NK-92 treated with Interleukin-12 subunit alpha and Interleukin-12 subunit beta, amount 100 ng/mL, for 24 hours (cell line): ENCODE measurements around the gene NDP.
A peak's percentile ranks its signal among the peaks of the same experiment; 100 is the strongest.

Experiments used
- DNase-seq: peaks from one replicate; lab custom pipeline; 2025; lab: John Stamatoyannopoulos, UW

Gene NDP, protein sequence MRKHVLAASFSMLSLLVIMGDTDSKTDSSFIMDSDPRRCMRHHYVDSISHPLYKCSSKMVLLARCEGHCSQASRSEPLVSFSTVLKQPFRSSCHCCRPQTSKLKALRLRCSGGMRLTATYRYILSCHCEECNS

DNA sequence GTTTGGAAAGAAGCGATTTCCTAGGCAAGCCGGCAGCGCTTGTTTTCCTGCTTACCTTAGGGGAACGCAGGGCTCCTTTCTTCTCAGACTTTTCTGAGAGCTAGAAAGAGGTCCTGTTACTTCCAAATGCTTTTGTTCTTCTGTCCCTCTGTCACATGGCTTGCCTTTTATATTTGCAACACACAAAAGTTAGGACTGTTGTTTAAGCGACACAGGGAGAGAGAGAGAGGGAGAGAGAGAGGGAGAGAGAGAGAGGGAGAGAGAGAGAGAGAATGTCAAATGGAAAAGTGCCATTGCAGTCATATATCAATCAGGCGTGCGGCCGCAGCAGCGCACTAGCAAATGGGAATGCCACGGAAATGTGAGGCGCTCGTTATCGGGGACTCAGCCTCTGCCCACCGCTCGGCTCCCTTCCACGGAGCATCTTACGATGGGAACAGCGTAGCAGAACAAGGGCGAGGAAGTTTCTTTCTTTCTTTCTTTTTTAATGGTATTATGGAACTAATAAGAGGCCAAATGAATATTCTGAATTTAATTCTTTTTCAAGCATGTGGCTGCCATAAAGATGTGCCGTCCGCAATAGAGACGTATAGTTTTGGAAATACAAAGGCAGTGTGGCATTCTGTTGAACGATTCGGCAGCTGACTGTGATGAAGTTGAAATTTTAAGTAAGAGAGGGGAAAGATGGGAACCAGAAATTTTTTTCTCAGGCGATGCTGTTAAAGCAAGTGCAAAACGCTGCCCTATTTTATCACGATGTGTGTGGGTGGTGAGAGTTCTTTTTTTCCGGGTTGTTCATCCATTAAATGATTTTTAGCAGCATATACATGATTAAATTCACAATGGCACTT lies at the start of gene NDP:
Gene NDP, minus strand, starts transcription at position 142 of the 851 bp plus-strand sequence. CDS start 14,745 bp downstream, outside the sequence.
- DNase-seq: no peak

DNA sequence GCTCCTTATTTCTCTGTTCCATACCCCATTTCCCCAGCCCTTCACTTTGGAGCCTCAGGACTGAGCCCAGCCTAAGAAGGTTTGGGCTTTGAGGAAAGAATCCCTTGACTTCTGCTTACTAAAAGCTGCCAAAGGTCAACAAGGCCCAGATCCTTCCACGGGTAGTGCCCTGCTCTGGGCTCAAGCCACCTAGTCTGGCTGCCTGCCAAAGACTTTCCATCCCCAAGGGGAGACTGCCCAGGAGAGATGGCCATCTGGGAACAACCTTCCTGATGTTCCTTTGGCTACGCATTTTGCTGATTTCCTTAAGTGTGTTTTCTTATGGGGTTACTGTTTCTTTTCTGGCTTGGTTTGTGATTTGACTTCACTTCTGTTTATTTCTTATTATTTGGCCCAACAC lies 49.8 kb upstream of the NDP start:
- no peak for DNase-seq

DNA sequence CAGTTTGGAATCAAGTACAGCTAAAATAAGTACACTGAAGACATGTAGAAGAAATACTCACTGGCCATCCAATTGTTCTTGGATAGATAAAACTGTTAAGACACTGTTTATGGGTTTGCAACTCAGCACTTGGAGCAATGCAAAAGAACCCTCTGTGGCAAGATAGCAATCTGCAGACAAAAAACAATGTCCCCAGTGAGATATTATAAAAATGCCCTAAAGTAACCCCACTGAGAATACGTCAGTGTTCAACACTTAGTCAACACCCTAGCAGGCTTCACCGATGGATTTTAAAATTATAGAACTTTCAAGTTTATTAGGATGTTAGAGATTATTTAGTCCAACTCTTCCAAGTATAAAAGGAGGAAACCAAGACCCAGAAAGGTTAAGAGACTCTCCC lies 47.5 kb upstream of the NDP start:
- DNase-seq: no peak

DNA sequence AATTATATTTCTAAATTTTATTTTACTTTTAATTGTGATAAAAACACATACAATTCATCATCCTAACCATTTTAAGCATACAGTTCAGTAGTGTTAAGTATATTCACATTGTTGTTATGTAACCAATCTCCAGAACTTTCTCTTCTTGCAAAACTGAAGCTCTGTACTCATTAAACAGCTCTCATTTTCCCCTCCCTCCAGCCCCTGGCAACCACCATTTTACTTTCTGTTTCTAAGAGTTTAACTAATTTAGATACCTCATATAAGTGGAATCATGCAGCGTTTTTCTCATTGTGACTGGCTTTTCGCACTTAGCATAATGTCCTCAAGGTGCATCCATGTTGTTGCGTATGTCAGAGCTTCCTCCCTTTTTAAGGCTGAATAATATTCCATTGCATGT lies 46.7 kb upstream of the NDP start:
- no peak for DNase-seq

DNA sequence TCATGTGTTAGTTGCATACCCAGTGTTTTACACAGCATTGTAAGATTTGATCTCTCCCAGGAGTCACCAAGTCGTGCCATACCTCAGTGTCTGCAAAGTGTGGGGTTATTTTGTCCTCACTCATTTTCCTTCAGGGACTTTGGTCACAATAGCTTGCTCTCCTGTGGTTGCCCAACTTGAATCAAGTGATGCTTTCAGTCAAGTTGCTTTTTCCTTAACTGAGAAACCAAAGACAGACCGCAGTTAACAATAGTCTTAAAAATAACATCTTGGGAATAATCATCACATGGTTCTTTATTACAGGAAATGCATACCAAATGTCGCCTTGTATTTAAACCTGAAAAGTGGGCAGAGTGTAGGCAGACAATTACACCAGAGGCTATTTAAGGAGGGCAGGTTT lies 44.5 kb upstream of the NDP start:
- DNase-seq: no peak

DNA sequence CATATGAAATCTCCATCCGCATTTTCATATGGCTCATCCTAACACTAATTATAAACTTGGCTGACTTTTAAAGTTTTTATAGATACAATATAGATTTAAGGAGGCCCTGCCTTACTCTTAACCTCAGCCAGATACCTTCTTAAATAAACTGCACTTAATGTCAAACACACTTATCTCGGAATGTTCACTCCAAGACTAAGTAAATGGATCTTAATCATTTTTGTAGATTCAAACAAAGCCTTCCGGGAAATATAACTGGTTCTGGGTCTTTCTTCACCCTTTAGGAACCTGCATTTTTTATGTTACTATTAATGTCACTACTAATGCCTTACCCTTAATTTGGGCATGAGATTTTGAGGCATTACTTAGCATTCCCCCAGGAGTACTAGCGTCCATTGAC lies 43.7 kb upstream of the NDP start:
- DNase-seq: no peak

DNA sequence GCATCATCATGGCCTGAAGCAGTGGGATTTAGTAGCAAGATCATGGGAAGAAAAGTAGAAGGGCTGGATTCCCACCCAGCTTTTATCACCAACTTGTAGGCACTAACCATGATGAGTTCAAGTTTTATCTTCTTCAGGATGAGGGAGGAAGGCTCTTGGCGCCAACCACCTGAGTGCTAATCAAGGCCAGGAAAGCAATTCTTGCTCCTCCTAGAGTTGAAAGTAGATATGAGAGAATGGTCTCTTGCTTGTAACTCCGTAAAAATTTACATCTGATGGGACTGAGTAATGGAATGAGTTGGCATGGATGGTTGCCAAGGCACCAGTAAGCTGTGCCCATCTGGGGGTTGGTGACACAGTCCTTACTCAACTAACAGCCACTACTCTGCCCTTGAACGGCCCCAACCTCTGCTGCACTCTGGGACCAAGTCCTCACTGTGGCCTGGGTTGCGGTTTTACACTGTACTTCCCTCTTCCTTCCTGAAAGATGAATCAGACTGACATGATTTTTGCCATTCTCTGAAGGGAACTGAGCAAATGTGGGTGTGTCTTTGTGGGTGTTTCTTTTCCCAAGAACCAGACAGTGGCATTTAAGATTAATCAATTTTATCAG lies 39.4 kb upstream of the NDP start:
- DNase-seq: peak; percentile 2

DNA sequence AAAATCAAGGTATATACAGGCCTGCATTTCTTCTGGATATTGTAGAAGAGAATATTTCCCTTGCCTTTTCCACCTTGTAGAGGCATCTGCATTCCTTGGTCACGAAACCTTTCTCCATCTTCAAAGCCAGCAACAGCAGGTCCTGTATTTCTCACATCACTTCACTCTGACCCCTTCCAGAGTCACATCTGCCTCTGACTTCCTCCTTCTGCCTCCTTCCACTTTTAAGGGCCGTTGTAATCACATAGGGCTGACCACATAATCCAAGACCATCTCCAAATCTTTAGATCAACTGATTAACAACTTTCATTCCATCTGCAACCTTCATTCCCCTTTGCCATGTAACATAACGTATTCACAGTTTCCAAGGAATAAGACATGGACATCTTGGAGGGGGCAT lies 38.3 kb upstream of the NDP start:
- DNase-seq: no peak

DNA sequence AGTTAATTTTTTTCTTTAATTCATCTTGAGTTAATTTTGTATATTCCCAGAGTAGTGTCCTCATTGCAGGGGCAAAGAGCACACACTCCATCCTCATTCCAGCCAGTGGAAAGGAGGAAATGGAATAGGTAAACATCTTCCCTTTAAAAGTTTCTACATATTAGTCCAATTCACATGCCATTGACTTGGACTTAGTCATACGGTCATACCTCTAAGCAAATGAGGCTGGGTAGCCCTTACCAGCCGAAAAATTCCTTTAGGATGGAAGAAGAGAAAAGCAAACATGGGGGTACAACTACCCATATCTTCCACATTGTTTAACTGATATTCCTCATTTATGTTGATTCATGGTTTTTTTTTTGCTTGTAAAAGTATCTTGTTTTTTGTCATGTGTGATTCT lies 37.4 kb upstream of the NDP start:
- no peak for DNase-seq

DNA sequence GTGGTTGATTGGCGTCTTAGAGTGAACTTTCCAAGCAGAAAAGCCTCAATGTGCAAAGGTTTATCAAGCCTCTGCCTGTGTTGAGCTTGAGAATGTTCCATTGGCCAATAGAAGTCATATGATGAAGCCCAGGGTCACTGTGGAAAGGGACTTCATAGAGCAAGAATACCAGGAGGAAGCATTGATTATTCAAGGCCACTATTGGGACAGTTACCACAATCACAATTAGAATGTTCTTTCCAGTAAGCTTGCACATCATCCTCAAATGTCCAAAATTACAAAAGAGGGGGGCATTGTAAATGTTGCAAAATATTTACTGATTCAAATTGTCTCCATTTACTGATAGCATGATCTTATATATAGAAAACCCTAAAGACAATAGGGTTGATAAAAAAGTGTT lies 32.9 kb upstream of the NDP start:
- DNase-seq: no peak

DNA sequence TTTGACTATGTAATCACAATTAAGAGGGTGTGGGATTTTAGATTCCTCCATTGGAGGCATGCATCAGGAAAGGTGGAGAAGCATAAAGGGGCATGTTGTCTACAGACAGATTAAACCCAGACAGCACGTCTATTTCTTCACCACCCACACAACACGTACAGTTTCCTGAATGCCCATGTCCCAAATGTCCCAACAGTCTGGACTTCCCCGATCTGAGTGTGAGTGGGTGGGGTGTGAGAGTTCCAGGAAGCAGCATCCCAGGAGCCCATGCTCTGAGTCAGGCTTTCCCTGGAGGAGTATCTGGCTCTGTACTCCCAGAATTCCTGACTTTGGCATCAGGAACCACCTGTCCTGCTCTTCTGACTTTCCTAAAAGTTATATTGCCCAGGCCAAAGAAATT lies 30.8 kb upstream of the NDP start:
- no peak for DNase-seq

DNA sequence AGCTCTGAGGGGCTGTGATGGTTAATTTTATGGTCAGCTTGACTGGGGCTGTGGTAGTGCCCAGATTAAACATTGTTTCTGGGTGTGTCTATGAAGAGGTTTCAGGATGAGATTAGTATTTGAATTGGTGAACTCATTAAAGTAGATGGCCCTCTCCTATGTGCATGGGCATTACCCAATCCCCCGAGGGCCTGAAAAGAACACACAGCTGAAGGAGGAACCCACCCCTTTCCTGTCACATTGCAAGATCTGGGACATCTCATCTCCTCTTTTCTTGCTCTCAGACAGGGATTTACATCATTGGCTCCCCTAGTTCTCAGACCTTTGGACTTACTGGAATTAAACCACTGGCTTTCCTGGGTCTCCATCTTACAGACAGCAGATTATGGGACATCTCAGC lies 29.4 kb upstream of the NDP start:
- DNase-seq: no peak

DNA sequence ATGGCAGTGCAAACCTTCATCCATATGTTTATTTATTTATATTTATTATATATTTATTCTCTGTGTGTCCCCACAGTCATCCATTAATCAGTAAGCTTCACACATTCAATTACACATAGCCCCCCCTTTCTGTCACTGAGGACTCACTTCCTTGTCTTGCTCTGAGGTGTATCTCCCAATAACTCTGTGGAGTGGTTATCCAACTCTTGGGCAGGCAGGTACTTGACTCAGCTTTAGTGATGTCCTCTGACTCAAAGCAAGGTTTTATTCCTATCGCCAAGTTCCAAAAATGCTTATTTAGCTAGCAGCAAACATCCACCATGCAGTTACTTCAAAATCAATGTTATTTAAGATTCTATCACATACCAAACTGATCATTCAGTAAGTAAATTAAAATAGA lies 25.2 kb upstream of the NDP start:
- no peak for DNase-seq

DNA sequence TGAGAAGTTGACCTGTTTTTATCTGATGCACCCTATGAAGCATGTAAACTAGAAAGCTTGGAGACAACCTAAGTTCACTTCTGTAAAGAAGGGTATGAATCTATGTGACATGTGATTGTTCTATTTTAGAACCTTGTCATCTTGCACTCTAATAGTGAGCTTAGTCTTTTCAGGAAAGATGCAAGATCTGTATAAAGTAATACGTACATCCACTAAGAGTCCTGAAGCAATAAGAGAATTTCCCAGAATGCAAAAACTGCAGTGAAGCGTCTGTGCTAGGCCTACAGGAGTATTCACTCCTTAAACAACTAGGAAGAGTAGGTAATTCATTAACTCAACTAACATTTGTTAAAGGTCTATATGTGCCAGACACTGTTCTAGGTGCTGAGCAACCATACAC lies 23.3 kb upstream of the NDP start:
- no peak for DNase-seq

DNA sequence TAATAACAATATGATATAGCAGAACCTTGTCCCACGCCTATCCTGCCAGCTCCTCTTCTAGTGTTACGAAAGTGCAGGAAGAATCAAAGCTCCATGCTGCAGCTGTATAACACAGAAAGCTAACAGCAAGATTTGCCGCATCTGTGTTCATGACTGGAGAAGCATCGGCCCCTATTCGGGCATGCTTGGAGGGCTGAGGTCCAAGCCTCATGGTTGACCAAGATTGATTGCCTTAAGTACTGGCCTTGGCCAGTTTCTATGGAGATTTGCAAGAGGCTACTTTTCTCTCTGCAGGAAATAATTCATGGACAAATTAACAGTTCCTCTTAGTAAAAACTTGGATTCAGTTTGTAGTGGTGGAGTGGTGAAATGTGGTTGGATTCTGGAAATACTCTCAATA lies 12.9 kb upstream of the NDP start:
- no peak for DNase-seq

DNA sequence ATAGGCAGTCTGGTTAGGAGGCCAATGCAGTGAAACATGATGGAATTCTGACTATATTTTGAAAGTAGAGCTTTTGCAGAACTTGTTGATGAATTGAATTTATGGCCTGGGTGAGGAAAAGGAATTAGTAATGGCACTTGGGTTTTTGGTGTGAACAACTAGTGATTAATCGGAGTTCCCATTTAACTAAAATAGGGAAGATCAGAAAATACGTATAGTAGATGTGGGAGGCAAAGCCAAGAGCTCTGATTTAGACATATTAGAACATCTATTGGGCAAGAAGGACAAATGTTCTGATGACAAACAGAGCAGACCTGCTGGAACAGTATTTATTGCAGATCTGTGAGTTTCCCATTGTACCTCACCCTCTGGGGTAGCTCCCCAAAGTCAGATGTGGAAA lies 12.3 kb upstream of the NDP start:
- no peak for DNase-seq

DNA sequence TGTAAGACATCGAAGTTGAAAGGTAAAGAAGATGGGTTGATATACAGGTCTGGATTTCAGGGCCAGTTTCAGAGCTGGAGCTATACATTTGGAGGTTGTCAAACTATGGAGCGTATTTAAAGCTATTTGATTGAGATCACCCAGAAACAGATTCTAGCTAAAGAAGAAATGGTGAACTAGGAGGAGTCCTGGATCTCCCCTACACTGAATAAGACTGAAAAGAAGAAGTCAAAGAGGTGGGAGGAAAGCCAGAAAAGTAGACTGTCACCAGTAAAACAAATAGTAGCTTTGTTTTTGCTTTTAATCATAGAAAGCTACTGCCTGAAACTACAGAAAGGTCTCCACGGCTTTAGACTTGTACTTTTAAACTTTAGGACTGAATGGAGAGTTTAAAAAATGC lies 5.0 kb upstream of the NDP start:
- DNase-seq: no peak

DNA sequence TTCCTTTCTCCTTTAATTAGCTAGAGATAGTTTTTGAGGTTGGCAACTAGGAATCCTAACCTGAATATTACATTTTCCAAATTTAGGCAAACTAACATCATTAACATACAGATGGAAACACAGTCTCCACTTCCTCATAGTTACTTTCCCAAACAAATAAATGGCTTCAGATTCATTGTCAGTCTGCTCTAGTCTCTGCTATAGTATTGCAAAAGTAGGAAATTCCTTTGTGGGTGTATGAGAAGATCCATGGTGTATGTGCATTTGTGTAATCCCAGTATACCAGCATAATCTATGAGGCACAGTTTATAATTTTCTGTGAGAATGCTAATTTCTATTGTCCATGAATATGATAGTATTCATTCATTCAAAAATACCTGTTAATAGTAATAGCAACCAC lies 3.0 kb upstream of the NDP start:
- no peak for DNase-seq

DNA sequence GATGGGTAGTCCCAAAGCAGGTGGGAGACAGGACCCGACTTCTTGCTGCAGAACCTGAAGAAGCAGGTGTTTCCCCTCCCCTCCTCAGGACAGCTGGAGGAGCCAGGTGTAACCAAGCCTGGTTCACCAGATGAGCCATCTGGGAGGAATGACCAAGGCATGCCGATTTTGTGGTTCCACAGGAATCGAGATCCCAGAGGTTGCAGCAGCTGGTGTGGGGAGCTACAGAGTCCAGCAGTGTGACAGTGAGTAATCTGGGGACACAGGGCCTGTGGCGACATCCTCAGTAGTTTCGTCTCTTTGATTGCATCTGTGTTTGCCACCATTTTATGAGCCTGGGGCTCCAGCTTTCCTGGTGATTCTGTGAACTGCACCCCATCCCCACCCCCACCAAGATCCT lies 2.6 kb upstream of the NDP start:
- no peak for DNase-seq

DNA sequence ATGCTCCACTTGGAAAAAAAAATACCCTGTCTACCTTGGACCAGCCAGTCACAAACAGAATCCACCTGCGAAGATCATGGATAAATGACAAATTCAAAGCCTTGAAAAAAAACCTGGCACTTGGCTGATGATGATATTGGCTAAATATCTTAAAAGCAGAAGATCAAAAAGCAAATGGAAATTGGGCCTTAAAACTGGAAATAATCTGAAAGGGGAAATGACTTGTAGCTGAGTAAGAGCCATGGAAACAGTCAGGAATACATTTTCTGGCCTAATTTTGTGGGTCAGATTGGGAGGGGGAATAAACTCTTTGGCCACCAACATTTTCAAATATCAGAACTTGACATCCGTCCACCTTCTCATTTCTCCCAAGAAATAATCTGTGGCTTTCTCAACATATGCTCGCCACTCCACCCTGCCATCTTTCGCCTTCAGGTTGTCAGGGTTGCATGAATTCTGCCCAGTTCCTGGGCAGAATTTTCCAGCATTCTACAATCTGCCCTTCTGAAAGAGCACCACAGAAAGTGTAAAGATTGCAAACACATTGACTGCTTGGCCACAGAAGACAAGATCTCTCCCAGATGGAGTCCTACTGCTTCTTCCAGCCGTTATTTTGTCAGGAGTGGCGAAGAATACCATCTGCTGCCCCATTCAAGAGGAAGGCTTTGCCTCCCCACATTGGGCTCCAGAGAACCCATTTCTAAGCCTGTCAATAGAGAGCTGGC lies 1.7 kb upstream of the NDP start:
- no peak for DNase-seq

DNA sequence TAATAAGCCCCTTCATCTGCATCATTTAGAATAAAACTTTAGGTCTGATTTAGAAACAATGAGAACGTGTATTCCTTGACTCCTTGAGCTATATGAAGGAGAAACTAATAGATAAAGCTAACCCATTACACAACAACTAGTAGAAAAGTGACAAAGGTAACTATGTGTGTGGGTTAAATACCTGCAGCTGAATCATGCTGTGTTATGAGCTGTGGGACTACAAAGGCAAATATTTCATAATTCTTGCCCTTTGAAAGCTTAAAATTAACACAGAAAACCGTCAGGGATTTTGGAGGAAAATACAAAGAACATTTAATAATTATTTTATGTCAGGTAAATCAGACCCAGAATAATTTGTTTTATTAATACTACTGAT lies 898 bp upstream of the NDP start:
- DNase-seq: no peak

DNA sequence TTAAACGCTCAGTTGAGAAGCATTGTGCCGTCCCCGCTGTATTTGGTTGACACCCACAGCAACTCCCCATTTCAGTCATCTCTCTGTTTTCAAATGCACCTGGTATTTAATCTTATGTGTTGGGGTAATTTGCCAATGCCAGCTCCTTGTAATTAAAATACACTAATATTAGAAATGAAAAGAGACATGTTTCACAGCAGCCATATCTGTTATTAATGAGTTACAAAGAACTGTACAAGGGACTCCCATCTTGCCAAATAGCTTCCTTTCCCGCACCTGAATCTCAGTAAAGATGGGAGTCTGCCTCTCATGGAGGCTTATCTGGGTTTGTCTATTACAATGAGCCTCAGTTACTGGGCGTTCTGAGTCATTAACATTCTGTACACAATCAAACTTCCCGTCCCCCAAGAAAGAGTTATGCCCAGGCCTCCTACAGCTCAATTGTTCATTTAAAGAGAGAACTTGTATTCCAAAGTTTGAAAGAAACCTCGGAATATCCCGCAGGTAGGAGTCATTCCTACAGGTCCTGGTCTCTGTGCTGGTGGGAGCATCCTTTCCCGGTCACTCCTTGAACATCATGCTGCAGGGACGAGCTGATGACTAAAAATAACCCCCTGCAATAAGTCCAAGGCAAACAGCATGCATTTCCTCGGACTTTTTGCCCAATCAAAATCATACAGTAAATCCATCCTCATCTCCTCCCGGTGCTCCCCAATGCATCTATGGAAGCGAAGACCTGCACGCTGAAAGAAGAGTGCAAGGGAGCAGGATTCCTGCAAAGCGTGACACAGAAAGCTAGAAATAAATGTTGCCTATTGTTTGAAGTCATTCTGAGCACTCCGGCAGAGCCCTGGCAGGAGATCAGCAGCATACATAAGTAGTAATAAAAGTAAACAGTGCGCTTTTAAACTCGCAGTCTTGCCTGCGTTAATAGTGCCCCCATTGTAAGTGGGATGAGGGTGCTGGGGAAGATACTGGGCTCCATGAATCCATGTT lies 926 bp downstream of the NDP start:
- no peak for DNase-seq
